ENCODE measurements around the gene FNDC11.
"Not testable (repeated sequence)": the region's sequence is repeated elsewhere in the genome, so short reads cannot be mapped to it uniquely, and the experiment has no call there.

FNDC11 gene

GRCh38 chr20:63509088-63509564, 44.8 kb upstream of the FNDC11 start:
- no peak for DNase-seq (ENCODE audit: low read depth)
- no peak overlapping the region for H3K4me3 ChIP-seq (ENCODE audit: control insufficient read depth, low read depth, low read length)
- TF ChIP-seq CTCF (IDR thresholded peaks at IDR 0.05; ENCODE audit: control insufficient read depth, insufficient read depth, low read depth, low read length, missing control alignments) = no peak

DNA sequence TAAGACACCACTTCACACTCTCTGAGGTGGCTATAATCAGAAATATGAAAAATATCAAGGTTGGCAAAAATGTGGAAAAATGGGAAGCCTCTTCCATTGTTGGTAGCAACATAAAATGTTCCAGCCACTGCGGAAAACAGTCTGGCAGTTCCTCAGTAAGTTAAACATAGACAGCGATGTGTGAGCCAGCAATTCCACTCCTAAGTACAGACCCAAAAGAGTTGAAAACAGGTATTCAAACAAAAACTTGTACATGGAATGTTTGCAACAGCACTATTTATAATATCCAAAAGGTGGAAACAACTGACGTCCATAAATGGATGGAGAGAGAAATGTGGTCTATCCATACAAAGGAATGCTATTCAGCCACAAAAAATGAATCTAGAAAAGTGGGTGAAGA, 40.8 kb upstream of the FNDC11 start:
- TF ChIP-seq CTCF (IDR thresholded peaks at IDR 0.05; ENCODE audit: control insufficient read depth, insufficient read depth, low read depth, low read length, missing control alignments) = no peak
- H3K4me3 ChIP-seq (ENCODE audit: control insufficient read depth, low read depth, low read length) = no peak overlapping the region
- no peak for DNase-seq (ENCODE audit: low read depth)

DNA sequence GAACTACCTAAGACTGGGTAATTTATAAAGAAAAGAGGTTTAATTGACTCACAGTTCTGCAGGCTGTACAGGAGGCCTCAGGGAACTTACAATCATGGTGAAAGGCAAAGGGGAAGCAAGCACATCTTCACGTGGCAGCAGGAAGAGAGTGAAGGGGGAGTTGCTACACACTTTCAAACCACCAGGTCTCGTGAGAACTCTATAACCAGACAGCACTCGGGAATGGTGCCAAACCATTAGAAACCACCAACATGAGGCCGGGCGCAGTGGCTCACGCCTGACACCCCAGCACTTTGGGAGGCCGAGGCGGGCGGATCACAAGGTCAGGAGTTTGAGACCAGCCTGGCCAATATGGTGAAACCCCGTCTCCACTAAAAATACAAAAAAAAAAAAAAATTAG, 39.4 kb upstream of the FNDC11 start:
- not testable (repeated sequence) for H3K4me3 ChIP-seq (ENCODE audit: control insufficient read depth, low read depth, low read length)

GRCh38 chr20:63517376-63518309, 36.3 kb upstream of the FNDC11 start:
- no peak for DNase-seq (ENCODE audit: low read depth)
- no peak overlapping the region for H3K4me3 ChIP-seq (ENCODE audit: control insufficient read depth, low read depth, low read length)
- no peak for TF ChIP-seq CTCF (IDR thresholded peaks at IDR 0.05; ENCODE audit: control insufficient read depth, insufficient read depth, low read depth, low read length, missing control alignments)

More for the DNA sequence above, 39.4 kb upstream of the FNDC11 start:
- DNase-seq (ENCODE audit: low read depth) = not testable (repeated sequence)

GRCh38 chr20:63518351-63518861, 35.6 kb upstream of the FNDC11 start:
- DNase-seq (ENCODE audit: low read depth) = no peak
- no peak for TF ChIP-seq CTCF (IDR thresholded peaks at IDR 0.05; ENCODE audit: control insufficient read depth, insufficient read depth, low read depth, low read length, missing control alignments)
- H3K4me3 ChIP-seq (ENCODE audit: control insufficient read depth, low read depth, low read length) = no peak overlapping the region

DNA sequence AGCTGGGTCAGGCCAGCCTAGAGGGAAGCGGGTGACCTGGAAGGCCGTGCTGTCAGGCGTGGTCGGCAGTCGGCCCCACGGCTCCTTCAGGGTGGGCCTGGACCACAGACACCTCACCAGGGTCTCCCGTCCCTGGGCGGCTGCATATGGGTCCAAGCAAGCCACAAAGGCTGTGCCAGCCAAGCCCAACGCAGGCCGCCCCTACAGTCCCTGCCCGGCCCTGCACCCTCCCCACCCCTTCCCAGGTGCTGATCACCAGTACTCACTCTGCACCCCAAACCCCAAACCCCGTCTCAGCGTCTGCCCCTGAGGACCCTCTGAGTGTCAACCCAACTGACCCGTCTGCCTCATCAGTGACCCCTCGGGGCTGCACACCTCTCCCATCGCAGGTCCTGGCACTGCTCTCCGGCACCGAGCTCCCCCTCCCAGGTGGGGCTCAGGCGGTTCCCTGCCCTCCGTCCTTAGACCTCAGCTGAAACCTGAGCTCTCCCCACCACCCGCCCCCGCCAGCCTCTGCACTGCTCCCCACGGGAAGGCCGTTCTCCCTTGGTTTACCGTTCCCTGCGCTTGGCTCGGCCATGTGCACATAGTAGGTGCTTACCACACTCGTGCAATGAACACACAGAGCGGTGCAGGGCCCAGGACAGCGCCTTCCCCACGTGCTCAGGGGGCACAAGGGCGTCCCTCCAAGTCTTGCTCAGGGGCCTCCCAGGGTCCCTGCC, 34.9 kb upstream of the FNDC11 start:
- peak overlapping the region; percentile 76 for H3K4me3 ChIP-seq (ENCODE audit: control insufficient read depth, low read depth, low read length)
- DNase-seq (ENCODE audit: low read depth) = no peak
- no peak for TF ChIP-seq CTCF (IDR thresholded peaks at IDR 0.05; ENCODE audit: control insufficient read depth, insufficient read depth, low read depth, low read length, missing control alignments)

Data from AG09309 (cell line).